K562 (cell line): ENCODE results near the gene KCNA2. TPM values are rescaled to one million over a fixed set of nuclear protein-coding genes. Genes with fewer than 3 reads are reported as not detected.

Experiments used
- ATAC-seq: fragments of 200-7000 bp; cut with Tn5 transposase; 3 replicates; pipeline ENCODE4 v1.9.1; 2020; ENCODE audit warnings: moderate library complexity
- BruUV-seq: library from RNA; stranded (reverse); fragments of 400-500 nt; replicated peaks from 2 replicates; lab custom pipeline; 2021; lab: Mats Ljungman, UMichigan
- CTCF ChIA-PET: fragments of 300-600 bp; formaldehyde crosslinking; extraction: SDS; loops from one replicate; lab custom pipeline; 2021; ENCODE audit warnings: low intra/inter-chr PET ratio; lab: Yijun Ruan, JAX
- POLR2A ChIA-PET: fragments of 300-600, 350-650 bp; sonication (Branson Sonifier 250); formaldehyde crosslinking; extraction: SDS; loops from one replicate; lab custom pipeline; 2021; ENCODE audit warnings: antibody characterized with exemption, inconsistent platforms; lab: Yijun Ruan, JAX
- DNase-seq, 4 experiments: peaks; one replicate each; pipeline versions ENCODE4 v3.0.0 to v3.0.0-alpha.2; 2011 to 2018; ENCODE audit warnings: low spot score in 3 of 4, mixed read lengths in 3 of 4; ENCODE audit errors: extremely low read depth in 1 of 4
- FAIRE-seq: peaks from 2 replicates; lab custom pipeline; 2011; peaks lifted over from hg19 to GRCh38; lab: Jason Lieb, UNC
- H2AFZ ChIP-seq: 2 replicates; pipeline ENCODE4 v1.6.0; 2011; ENCODE audit warnings: low read depth, low read length, control low read depth, inconsistent platforms
- H3K27ac ChIP-seq: fragments of 200-600 bp; 3 replicates; pipeline ENCODE4 v1.8.0; 2011; ENCODE audit warnings: low read depth, mild to moderate bottlenecking, control low read depth, inconsistent platforms, low read length, moderate library complexity, mixed read lengths; ENCODE audit errors: extremely low read depth
- H3K27me3 ChIP-seq, 2 experiments: fragments of 300-600 bp in 1 of 2; 2 replicates in 1 of 2; 3 replicates in 1 of 2; pipeline versions ENCODE4 v1.6.0 to v1.8.0; 2011; ENCODE audit warnings: inconsistent platforms in 2 of 2, low read length in 2 of 2, mild to moderate bottlenecking in 1 of 2, mixed read lengths in 1 of 2, moderate library complexity in 1 of 2; ENCODE audit not compliant: control insufficient read depth in 2 of 2, insufficient read depth in 2 of 2
- H3K36me3 ChIP-seq: fragments of 300-600 bp; 3 replicates; pipeline ENCODE4 v1.8.0; 2011; ENCODE audit warnings: mild to moderate bottlenecking, low read length, inconsistent platforms; ENCODE audit not compliant: control insufficient read depth, insufficient read depth
- H3K4me1 ChIP-seq, 2 experiments: fragments of 200-600 bp in 1 of 2; replicated peaks in 1 of 2; 2 replicates in 1 of 2; 3 replicates in 1 of 2; pipeline versions ENCODE4 v1.5.1 to v1.8.0; 2011; ENCODE audit warnings: inconsistent platforms in 2 of 2, low read length in 2 of 2, mild to moderate bottlenecking in 1 of 2, mixed read lengths in 1 of 2, moderate library complexity in 1 of 2; ENCODE audit not compliant: control insufficient read depth in 2 of 2, insufficient read depth in 2 of 2
- H3K4me2 ChIP-seq: 2 replicates; pipeline ENCODE4 v1.6.1; 2011; ENCODE audit warnings: low read length, control low read depth, inconsistent platforms, mixed read lengths; ENCODE audit not compliant: insufficient read depth
- H3K4me3 ChIP-seq: fragments of 200-600 bp; sonication (generic), shearing (Covaris generic); 2 replicates; pipeline ENCODE4 v1.5.1; 2016; ENCODE audit warnings: control low read depth, inconsistent platforms
- H3K79me2 ChIP-seq: fragments of 200-600 bp; 3 replicates; pipeline ENCODE4 v1.8.0; 2011; ENCODE audit warnings: low read length, inconsistent platforms; ENCODE audit not compliant: control insufficient read depth, insufficient read depth
- H3K9ac ChIP-seq, 2 experiments: 2 replicates each; pipeline versions ENCODE4 v1.6.0 to v1.6.1; 2011; ENCODE audit warnings: low read depth in 2 of 2, low read length in 2 of 2, control low read depth in 1 of 2, inconsistent platforms in 1 of 2, mild to moderate bottlenecking in 1 of 2, mixed read lengths in 1 of 2; ENCODE audit not compliant: insufficient read depth in 1 of 2
- H3K9me1 ChIP-seq: one replicate; pipeline ENCODE4 v1.6.0; 2011; ENCODE audit warnings: inconsistent platforms, mild to moderate bottlenecking, low read length, moderate library complexity; ENCODE audit not compliant: control insufficient read depth, insufficient read depth
- H3K9me3 ChIP-seq: replicated peaks from 2 replicates; pipeline ENCODE4 v1.5.1; 2011; ENCODE audit warnings: low read depth, low read length, inconsistent platforms; ENCODE audit not compliant: control insufficient read depth, insufficient read depth
- H4K20me1 ChIP-seq: replicated peaks from 2 replicates; pipeline ENCODE4 v1.6.1; 2011; ENCODE audit warnings: low read length, inconsistent platforms, mixed read lengths; ENCODE audit not compliant: control insufficient read depth, insufficient read depth
- HDAC1 ChIP-seq, 2 experiments: fragments of 450-650 bp; IDR thresholded peaks; 2 replicates each; pipeline ENCODE4 v1.6.1; 2016 to 2017; ENCODE audit warnings: inconsistent platforms in 1 of 2, mild to moderate bottlenecking in 1 of 2, moderate library complexity in 1 of 2
- MAX ChIP-seq: sonication (generic); formaldehyde crosslinking; IDR thresholded peaks from 2 replicates; pipeline ENCODE4 v1.9.0; 2022; ENCODE audit warnings: mild to moderate bottlenecking, missing genetic modification reagents
- NR2F6 ChIP-seq: fragments of 450-650 bp; formaldehyde crosslinking; IDR thresholded peaks from 2 replicates; pipeline ENCODE4 v1.4.0; 2020; ENCODE audit warnings: mild to moderate bottlenecking
- PHF8 ChIP-seq: fragments of 200-600 bp; sonication (generic); IDR thresholded peaks from 2 replicates; pipeline ENCODE4 v1.6.1; 2012; ENCODE audit warnings: mixed run types, mild to moderate bottlenecking, inconsistent platforms, low read length, moderate library complexity, borderline replicate concordance
- SMAD3 ChIP-seq: fragments of 450-650 bp; formaldehyde crosslinking; conservative IDR thresholded peaks from 2 replicates; pipeline ENCODE4 v1.4.0; 2020; ENCODE audit warnings: mild to moderate bottlenecking
- ZNF318 ChIP-seq, 2 experiments: fragments of 450-650 bp; IDR thresholded peaks; 2 replicates each; pipeline ENCODE4 v1.6.1; 2016; ENCODE audit warnings: mild to moderate bottlenecking in 2 of 2, borderline replicate concordance in 1 of 2, low read depth in 1 of 2, moderate library complexity in 1 of 2
- ZNF696 ChIP-seq: fragments of 250-450 bp; sonication (Bioruptor Pico); conservative IDR thresholded peaks from 2 replicates; pipeline ENCODE4 v1.4.0; 2020; ENCODE audit warnings: mild to moderate bottlenecking, moderate library complexity
- WGBS: fragments of 100-300 bp; shearing (Covaris generic); methylation state at CpG from one replicate; pipeline ENCODE4 v1.1.6; 2016; ENCODE audit warnings: low coverage, mixed read lengths; ENCODE audit not compliant: insufficient coverage; ENCODE audit errors: missing lambda C conversion rate; 5-methylcytosine and 5-hydroxymethylcytosine counted together
- in situ Hi-C: fragments of 300-500 bp; cut with MboI; formaldehyde crosslinking; loops from 4 replicates; pipeline ENCODE4 v1.15.0; 2018; ENCODE audit warnings: inconsistent platforms, mixed read lengths
- intact Hi-C: fragments of 100-400 bp; cut with micrococcal nuclease; formaldehyde crosslinking; loops from 2 replicates; pipeline ENCODE4 v1.14.2; 2022
- polyA plus RNA-seq, 8 experiments: library from polyadenylated mRNA; depleted of rRNA in 4 of 8; stranded (reverse) in 5 of 8; unstranded in 3 of 8; fragments of >200 nt; fragmentation: Nextera tagmentation in 2 of 8; fragmentation: Illumina TruSeq in 1 of 8; extraction: Ambion mirVana in 2 of 8; extraction: Trizol in 1 of 8; gene quantifications; 2 replicates each; pipeline versions ENCODE4 v1.2.1 to v1.2.3, GENCODE V29; 2011 to 2014; ENCODE audit warnings: inconsistent platforms in 1 of 8, missing spikeins in 1 of 8
- total RNA-seq, 7 experiments: library from RNA; depleted of rRNA in 6 of 7; stranded (reverse); fragments of >200 nt in 6 of 7; fragmentation: Illumina TruSeq in 2 of 7; extraction: Trizol in 2 of 7; gene quantifications; 2 replicates each; pipeline versions ENCODE4 v1.2.1 to v1.2.3, GENCODE V29; 2011 to 2021; ENCODE audit warnings: low replicate concordance in 1 of 7
- TF ChIP-seq, protein P1 (sequence below): fragments of 250-450 bp; sonication (Bioruptor Pico); IDR thresholded peaks from 2 replicates; pipeline ENCODE4 v1.8.0; 2022; ENCODE audit warnings: moderate library complexity, mild to moderate bottlenecking, inconsistent platforms
- TF ChIP-seq, protein P2 (sequence below): fragments of 450-650 bp; IDR thresholded peaks from 2 replicates; pipeline ENCODE4 v1.6.1; 2017; ENCODE audit warnings: antibody characterized with exemption

Gene KCNA2
- total and polyA plus RNA-seq, 9 of the 15 experiments (the other 6 are each of a cell fraction or from before 2014, with no cell fraction given) = not detected

DNA sequence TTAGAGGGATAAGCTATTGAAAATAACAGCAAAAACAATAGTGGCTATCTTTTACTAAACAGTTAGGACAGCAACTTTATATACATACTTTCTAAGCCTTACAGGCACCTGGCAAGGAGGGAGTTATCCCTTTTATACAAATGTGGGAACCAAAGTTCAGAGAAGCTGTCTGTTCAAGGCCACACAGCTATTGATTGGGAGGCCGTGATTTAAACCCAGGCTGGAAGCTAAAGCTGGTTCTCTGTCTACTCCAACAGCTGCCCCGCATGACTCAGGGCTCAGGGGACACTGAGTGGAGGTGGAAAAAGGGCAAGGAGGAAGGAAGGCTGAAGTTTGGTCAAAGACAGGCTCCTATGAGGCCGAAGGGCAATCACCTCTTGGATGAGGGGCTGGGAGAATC lies 26.7 kb downstream of the KCNA2 start:
- Histone ChIP-seq H3K4me3 (no peak overlapping the region), H3K36me3 (no peaks in the 10 kb centered on the region), H3K79me2 (no peaks in the 10 kb centered on the region), H4K20me1 (no peaks in the 10 kb centered on the region), H2AFZ (no peak overlapping the region), H3K4me1 (no peaks in the 10 kb centered on the region), H3K9me3 (no peaks in the 10 kb centered on the region), H3K9me1 (no peaks in the 10 kb centered on the region), H3K9ac (no peak overlapping the region), H3K27ac (no peak overlapping the region), H3K4me2 (no peak overlapping the region), H3K27me3 (peaks cover 3 to 27% of the 10 kb centered on the region in 2 experiments; a peak in 4 of 5 replicates)
- no TSS peak for BruUV-seq
- in situ Hi-C loops (no loop called here), intact Hi-C loops (no loop called here)
- DNase-seq (no peak), ATAC-seq (no peak), FAIRE-seq (no peak)
- ChIA-PET CTCF (no interaction called here), POLR2A (interaction anchor here (0.7 kb wide), 1 partner anchor 200 kb away, joined by 4 read pairs; no protein-coding TSS in a partner anchor)
- WGBS = 0% methylated on average over 3 of the region's 3 CpGs
- TF ChIP-seq NR2F6 (CRISPR knock-in tag) (no peak), HDAC1 (IDR thresholded peaks at IDR 0.05) (no peak), PHF8 (no peak), MAX (CRISPR knock-in tag) (no peak), ZNF696 (CRISPR knock-in tag) (no peak), ZNF318 (IDR thresholded peaks at IDR 0.05; ENCODE audit: borderline replicate concordance in 1 of 2, low read depth in 1 of 2) (no peak), SMAD3 (CRISPR knock-in tag) (no peak)
- TF ChIP-seq, protein P1, sequence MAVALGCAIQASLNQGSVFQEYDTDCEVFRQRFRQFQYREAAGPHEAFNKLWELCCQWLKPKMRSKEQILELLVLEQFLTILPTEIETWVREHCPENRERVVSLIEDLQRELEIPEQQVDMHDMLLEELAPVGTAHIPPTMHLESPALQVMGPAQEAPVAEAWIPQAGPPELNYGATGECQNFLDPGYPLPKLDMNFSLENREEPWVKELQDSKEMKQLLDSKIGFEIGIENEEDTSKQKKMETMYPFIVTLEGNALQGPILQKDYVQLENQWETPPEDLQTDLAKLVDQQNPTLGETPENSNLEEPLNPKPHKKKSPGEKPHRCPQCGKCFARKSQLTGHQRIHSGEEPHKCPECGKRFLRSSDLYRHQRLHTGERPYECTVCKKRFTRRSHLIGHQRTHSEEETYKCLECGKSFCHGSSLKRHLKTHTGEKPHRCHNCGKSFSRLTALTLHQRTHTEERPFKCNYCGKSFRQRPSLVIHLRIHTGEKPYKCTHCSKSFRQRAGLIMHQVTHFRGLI = no peak
- TF ChIP-seq, protein P2, sequence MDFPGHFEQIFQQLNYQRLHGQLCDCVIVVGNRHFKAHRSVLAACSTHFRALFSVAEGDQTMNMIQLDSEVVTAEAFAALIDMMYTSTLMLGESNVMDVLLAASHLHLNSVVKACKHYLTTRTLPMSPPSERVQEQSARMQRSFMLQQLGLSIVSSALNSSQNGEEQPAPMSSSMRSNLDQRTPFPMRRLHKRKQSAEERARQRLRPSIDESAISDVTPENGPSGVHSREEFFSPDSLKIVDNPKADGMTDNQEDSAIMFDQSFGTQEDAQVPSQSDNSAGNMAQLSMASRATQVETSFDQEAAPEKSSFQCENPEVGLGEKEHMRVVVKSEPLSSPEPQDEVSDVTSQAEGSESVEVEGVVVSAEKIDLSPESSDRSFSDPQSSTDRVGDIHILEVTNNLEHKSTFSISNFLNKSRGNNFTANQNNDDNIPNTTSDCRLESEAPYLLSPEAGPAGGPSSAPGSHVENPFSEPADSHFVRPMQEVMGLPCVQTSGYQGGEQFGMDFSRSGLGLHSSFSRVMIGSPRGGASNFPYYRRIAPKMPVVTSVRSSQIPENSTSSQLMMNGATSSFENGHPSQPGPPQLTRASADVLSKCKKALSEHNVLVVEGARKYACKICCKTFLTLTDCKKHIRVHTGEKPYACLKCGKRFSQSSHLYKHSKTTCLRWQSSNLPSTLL = no peak
